DMS 273 (cell line): ENCODE data around the gene INPP5F.
"Not testable (repeated sequence)": the region's sequence is repeated elsewhere in the genome, so short reads cannot be mapped to it uniquely, and the experiment has no call there.

ENCODE experiments used
- DNase-seq: peaks from one replicate; lab custom pipeline; 2025; ENCODE audit not compliant: unreplicated experiment; lab: John Stamatoyannopoulos, UW

INPP5F gene

GRCh38 chr10:119776536-119776935, 50.7 kb downstream of the INPP5F start:
- no peak for DNase-seq

GRCh38 chr10:119777686-119778085, 51.8 kb downstream of the INPP5F start:
- no peak for DNase-seq

GRCh38 chr10:119778776-119779445, 53.1 kb downstream of the INPP5F start:
- no peak for DNase-seq

DNA sequence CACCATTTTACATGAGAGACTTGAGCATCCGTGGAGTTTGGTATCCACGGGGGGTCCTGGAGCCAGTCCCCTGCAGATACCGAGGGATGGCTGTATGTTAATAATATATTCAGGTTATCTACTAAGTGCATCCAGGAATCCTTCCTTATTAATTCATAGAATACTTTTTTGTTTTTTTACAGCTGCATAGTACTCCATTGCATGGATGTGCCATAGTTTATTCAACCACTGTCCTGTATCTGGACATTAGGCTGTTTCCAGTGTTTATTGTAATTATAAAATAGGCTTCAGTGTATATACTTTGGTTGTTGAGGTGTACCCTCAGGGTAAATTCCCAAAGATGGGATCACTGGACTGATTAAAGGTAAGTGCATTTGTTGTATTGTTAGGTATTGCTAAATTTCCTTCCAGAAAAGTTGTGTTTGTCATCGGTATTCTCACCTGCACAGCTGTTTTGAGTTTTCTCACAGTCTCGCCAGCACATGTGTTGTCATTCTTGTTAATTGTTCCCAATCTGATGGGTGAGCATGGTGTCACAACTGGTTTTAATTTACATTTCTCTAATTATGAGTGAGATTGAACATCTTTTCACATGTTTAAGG, 55.1 kb downstream of the INPP5F start:
- no peak for DNase-seq

- DNase-seq: no peak
Observed at GRCh38 chr10:119781498-119781897, 55.6 kb downstream of the INPP5F start.

DNA sequence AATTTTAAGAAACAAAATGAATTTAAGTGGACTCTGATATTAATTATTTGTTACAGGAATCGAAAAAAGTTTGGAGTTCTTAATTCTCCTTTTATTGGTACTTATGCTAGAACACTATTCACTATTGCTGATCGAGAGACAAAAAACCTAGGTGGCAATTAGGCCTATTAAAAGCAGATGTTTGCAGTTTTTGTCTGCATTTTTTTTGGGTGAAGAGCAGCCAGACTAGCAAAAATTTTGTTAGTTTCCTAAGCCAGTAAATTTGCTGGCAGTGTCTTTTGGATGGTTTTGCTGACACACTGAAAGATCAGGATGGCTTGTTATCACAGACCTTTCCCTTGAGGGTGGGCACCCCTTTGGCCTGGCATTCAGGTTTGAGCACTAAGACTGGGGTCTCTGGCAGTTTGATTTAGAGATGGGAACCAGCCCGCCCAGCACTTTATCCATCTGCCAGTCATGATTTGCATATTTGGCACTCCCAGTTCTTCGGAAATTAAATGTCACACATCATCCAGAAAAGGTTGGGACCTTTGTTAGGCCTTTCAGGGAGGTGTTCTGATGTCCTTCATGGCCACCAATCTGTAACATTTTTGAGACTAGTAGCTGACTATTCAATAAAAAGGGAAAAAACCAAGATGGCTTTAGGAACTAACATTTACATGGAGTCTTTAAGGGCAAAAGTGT, 57.3 kb downstream of the INPP5F start:
- DNase-seq: no peak

- no peak for DNase-seq
Observed at GRCh38 chr10:119783665-119784027, 57.8 kb downstream of the INPP5F start.

DNA sequence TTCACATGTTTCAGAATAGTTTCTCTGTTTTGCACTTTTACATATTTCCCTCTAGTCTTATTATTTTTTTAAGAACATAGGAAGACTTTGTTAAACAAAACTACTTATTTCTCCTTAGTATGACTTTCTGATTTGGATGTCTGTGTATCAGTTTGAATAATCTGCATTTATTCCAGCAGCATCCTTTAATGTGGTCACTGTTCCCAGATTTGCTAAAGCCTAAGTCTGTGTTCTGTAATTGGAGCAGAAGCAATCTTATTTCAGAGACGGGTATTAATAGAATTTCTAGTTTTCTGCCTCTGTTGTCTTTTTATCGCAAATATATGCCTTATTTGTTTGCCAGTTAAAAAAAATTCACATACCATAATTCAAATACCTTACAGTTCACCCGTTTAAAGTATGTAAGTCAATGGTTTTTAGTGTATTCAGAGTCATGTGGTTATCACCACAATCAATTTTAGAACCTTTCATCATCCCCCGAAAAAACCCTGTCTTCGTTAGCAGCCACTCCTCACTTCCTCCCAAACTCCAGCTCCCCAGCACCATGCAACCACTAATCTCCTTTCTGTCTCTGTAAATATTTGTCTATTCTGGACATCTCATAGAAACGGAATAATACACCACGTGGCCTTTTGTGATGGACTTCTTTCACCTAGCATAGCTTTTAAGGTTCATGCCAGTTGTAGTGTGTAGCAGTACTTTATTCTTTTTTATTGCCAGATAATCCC, 58.7 kb downstream of the INPP5F start:
- DNase-seq: no peak

DNA sequence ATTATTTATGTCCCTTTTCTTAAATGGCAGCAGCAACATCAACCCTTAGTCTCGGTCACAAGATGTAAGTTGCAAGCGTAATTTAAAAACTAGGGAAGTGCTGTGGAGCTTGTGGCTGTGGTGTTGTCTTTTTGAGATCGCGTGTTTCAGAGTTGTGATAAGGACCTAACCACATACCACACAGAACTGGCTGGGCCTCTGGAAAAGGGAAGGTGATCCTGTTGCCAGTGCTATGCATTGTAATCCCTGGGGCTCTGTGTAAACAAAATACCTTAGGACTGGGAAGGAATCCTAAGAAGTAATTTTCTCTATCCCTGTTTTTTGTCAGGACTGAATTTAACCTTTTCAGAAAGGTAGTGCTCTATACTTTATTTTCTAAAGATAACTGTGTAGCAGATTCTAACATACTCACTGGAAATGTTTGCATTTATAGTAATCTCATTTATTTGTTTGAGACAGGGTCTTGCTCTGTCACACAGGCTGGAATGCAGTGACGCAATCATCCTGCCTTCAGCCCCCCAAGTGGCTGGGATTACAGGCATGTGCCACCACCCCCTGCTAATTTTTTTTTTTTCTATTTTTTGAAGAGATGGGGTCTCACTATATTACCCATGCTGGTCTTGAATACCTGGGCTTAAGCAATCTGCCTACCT, 60.4 kb downstream of the INPP5F start:
- DNase-seq: no peak

- not testable (repeated sequence) for DNase-seq
Observed at GRCh38 chr10:119795101-119795500, 69.3 kb downstream of the INPP5F start.

DNA sequence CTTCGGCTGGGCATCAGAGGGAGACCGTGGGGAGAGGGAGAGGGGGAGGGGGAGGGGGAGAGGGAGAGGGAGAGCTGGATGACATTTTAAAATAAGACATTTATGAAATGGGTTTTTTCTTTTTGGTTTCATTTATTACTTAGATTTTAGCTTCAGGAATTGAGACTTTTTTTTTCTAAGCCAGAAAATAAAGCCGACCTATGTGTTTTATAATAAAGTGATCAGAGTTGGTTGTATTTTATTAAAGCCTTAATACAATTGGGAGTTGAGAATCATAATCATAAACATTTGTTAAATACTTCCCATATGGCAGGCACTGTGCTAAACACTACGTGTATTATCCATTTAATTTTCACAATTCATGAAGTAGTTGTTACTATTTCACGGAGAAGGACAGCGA, 70.2 kb downstream of the INPP5F start:
- no peak for DNase-seq

DNA sequence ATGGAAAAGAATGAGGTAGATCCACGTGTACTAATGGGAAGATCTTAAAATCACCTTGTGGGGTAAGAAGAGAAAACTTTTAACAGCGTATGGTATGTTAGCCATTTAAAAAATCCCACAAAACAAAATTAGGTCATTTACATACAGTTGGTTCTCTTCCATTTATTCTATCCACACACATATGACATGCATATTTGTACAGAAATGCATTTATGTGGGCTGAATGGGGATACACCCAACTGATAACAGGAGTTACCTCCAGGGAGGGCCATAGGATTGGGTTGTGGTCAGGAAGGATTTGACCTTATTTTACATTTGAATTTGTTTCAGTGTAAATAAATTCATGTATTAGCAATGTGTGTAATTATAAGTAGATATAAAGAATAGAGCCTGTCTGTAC, 75.3 kb downstream of the INPP5F start:
- no peak for DNase-seq

GRCh38 chr10:119801998-119802538, 76.2 kb downstream of the INPP5F start:
- no peak for DNase-seq

- DNase-seq: no peak
Observed at GRCh38 chr10:119803264-119803663, 77.4 kb downstream of the INPP5F start.

GRCh38 chr10:119805702-119806230, 79.9 kb downstream of the INPP5F start:
- DNase-seq: no peak

DNA sequence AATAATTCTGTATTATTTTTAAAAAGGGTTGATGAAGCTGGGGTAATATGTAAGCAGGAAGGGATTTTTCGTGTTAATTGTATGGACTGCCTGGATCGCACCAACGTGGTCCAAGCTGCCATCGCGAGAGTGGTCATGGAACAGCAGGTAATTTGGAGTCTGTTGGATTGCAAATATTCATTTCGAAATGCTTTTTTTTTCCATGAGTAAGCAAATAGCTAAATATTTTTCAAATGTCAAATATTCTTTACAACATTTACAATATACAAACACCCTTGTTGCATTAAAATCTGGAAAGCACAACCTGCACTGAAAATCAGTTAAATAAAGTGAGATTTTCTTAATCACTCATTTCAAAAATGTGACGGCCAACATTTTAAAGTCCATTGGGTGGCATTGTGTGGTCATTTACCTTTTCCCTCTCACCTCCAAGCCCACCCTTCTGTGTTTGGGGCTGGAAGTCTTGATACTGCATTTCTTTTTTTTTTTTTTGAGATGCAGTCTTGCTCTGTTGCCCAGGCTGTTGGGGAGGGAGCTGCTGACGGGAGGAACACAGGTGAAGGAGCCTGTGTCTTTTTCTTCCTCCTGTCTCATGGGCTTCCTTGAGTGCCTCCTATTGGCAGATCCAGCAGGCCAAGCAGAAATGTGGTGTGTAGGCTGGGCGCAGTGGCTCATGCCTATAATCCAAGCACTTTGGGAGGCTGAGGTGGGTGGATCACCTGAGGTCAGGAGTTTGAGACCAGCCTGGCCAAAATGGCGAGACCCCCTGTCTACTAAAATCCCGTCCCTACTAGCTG, 80.7 kb downstream of the INPP5F start:
- DNase-seq: no peak

GRCh38 chr10:119807960-119808697, 82.3 kb downstream of the INPP5F start:
- peak; percentile 18 for DNase-seq

GRCh38 chr10:119811122-119811521, 85.3 kb downstream of the INPP5F start:
- DNase-seq: no peak

GRCh38 chr10:119812684-119813083, 86.8 kb downstream of the INPP5F start:
- no peak for DNase-seq
